ENCODE measurements around the gene HES7.

The HES7 gene

DNA sequence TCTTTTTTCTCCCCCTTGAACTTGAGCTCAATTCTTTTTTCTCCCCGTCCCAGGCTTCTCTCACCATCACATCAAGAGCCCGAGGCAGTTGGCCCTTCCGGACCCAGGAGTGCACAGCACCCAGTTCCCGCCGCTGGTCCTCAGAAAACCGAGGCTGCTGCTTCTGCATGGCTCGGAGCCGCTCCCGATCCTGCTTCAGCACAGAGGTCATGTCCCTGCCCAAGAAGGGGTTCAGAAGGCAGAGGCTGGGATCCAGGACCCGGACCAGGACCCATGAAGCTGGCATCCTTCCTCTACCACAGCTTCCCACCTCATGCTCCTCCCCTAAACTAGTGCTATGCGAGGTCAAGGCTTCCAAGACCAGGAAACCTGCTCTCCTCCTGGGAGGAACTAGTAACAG, 17.8 kb upstream of the HES7 start:
- Histone ChIP-seq H3K9me3 (ENCODE audit: insufficient read depth, low read depth, low read length) (no peaks in the 10 kb centered on the region), H3K27me3 (ENCODE audit: insufficient read depth, low read length, poor library complexity, severe bottlenecking) (no peaks in the 10 kb centered on the region), H3K4me2 (ENCODE audit: low read depth, low read length, poor library complexity, severe bottlenecking) (no peak overlapping the region), H3K4me3 (ENCODE audit: low read length, poor library complexity, severe bottlenecking) (no peak overlapping the region), H3K9ac (ENCODE audit: low read depth, low read length, poor library complexity, severe bottlenecking) (no peak overlapping the region), H3K9me2 (replicated peaks; ENCODE audit: low read depth, low read length) (no peaks in the 10 kb centered on the region), H2AFZ (ENCODE audit: low read length) (no peak overlapping the region), H4K20me1 (ENCODE audit: insufficient read depth, low read length, poor library complexity, severe bottlenecking) (no peaks in the 10 kb centered on the region), H3K4me1 (ENCODE audit: insufficient read depth, low read length, poor library complexity, severe bottlenecking) (peaks cover 16% of the 10 kb centered on the region), H3K36me3 (ENCODE audit: insufficient read depth, low read length) (peaks cover 26% of the 10 kb centered on the region; the same call in 1 of the 2 replicates), H3F3A (ENCODE audit: low read depth) (peaks cover 5% of the 10 kb centered on the region; the same call in 1 of the 2 replicates), H3K79me2 (ENCODE audit: insufficient read depth, low read length) (no peaks in the 10 kb centered on the region)
- no peak for TF ChIP-seq CTCF (conservative IDR thresholded peaks at IDR 0.05; ENCODE audit: low read length)
- no peak for TF ChIP-seq EZH2phosphoT487 (IDR thresholded peaks at IDR 0.05; ENCODE audit: borderline replicate concordance)

DNA sequence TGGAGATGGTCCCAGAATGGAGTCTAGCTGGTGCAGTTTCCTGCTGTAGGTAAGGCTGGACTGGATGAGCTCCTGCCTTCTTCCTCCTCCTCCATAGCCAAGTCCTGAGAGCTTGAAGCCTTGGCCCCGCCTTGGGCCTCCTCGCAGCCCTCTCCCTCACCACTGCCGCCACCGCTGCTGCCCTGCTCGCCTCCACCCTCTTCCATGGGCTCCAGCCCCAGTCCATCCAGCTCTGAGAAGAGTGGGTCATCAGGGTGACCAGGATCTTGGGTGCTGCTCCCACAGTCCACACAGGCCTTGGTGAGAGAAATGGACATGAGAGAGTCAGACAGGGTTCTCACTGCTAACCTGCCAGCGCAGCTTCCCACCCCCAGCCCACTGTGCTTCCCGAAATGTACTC, 17.1 kb upstream of the HES7 start:
- no peak for TF ChIP-seq CTCF (conservative IDR thresholded peaks at IDR 0.05; ENCODE audit: low read length)
- no peak for TF ChIP-seq EZH2phosphoT487 (IDR thresholded peaks at IDR 0.05; ENCODE audit: borderline replicate concordance)
- Histone ChIP-seq H4K20me1 (ENCODE audit: insufficient read depth, low read length, poor library complexity, severe bottlenecking) (no peaks in the 10 kb centered on the region), H3K4me1 (ENCODE audit: insufficient read depth, low read length, poor library complexity, severe bottlenecking) (peaks cover 16% of the 10 kb centered on the region), H2AFZ (ENCODE audit: low read length) (no peak overlapping the region), H3F3A (ENCODE audit: low read depth) (peaks cover 5% of the 10 kb centered on the region; the same call in 1 of the 2 replicates), H3K27me3 (ENCODE audit: insufficient read depth, low read length, poor library complexity, severe bottlenecking) (no peaks in the 10 kb centered on the region), H3K79me2 (ENCODE audit: insufficient read depth, low read length) (no peaks in the 10 kb centered on the region), H3K9me2 (replicated peaks; ENCODE audit: low read depth, low read length) (no peaks in the 10 kb centered on the region), H3K9ac (ENCODE audit: low read depth, low read length, poor library complexity, severe bottlenecking) (no peak overlapping the region), H3K9me3 (ENCODE audit: insufficient read depth, low read depth, low read length) (no peaks in the 10 kb centered on the region), H3K36me3 (ENCODE audit: insufficient read depth, low read length) (peaks cover 20% of the 10 kb centered on the region; the same call in 1 of the 2 replicates), H3K4me2 (ENCODE audit: low read depth, low read length, poor library complexity, severe bottlenecking) (no peak overlapping the region), H3K4me3 (ENCODE audit: low read length, poor library complexity, severe bottlenecking) (no peak overlapping the region)

GRCh38 chr17:8140065-8141029, 16.4 kb upstream of the HES7 start:
- H3F3A ChIP-seq (ENCODE audit: low read depth) = peaks cover 5% of the 10 kb centered on the region; the same call in 1 of the 2 replicates
- no peak overlapping the region for H2AFZ ChIP-seq (ENCODE audit: low read length)
- no peaks in the 10 kb centered on the region for H3K79me2 ChIP-seq (ENCODE audit: insufficient read depth, low read length)
- no peaks in the 10 kb centered on the region for H3K9me3 ChIP-seq (ENCODE audit: insufficient read depth, low read depth, low read length)
- no peaks in the 10 kb centered on the region for H3K27me3 ChIP-seq (ENCODE audit: insufficient read depth, low read length, poor library complexity, severe bottlenecking)
- H3K36me3 ChIP-seq (ENCODE audit: insufficient read depth, low read length) = peaks cover 19% of the 10 kb centered on the region; the same call in 1 of the 2 replicates
- peaks cover 16% of the 10 kb centered on the region for H3K4me1 ChIP-seq (ENCODE audit: insufficient read depth, low read length, poor library complexity, severe bottlenecking)
- no peaks in the 10 kb centered on the region for H3K9me2 ChIP-seq (replicated peaks; ENCODE audit: low read depth, low read length)
- H3K9ac ChIP-seq (ENCODE audit: low read depth, low read length, poor library complexity, severe bottlenecking) = no peak overlapping the region
- H3K4me2 ChIP-seq (ENCODE audit: low read depth, low read length, poor library complexity, severe bottlenecking) = peak overlapping the region; percentile 97
- no peak overlapping the region for H3K4me3 ChIP-seq (ENCODE audit: low read length, poor library complexity, severe bottlenecking)
- no peaks in the 10 kb centered on the region for H4K20me1 ChIP-seq (ENCODE audit: insufficient read depth, low read length, poor library complexity, severe bottlenecking)
- TF ChIP-seq EZH2phosphoT487 (IDR thresholded peaks at IDR 0.05; ENCODE audit: borderline replicate concordance) (no peak), CTCF (conservative IDR thresholded peaks at IDR 0.05; ENCODE audit: low read length) (no peak)

All from Loucy (cell line).